ENCODE measurements around the gene CPLANE2.
"Not testable (repeated sequence)": the region's sequence is repeated elsewhere in the genome, so short reads cannot be mapped to it uniquely, and the experiment has no call there.

CPLANE2 gene

DNA sequence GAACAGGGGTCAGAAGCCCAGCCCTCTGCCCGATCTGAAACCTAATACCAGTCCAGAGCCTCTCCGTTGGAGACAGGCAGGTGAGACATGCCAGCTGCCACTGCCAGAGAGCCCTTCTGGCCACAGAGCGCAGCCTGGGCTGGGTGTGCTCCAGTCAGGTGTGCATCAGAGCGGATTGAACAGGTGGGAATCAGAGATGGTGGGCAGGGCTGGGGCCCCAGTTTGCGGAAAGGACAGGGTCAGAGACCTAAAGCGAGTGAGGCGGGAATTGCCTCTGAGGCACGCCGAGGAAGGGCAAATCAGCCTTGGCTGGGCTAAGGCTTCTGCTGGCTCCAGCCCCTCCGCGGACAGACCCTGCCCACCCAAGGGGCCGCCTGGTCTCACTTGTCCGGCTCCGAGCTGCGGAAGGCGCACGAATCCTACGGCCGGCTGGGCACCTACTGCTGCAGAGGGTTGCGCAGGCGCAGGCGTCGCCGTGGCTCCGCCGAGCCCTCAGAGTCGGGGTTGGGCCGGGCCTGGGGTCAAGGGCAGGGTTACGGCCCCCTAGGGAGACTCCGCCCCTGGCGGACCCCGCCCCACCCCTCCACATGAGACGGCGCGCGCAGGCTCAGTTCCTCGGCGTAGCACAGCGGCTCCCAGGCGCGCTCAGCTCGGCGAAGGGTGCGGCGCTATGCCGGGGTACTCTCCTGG, 10.3 kb downstream of the CPLANE2 start:
- DNase-seq: no peak

DNA sequence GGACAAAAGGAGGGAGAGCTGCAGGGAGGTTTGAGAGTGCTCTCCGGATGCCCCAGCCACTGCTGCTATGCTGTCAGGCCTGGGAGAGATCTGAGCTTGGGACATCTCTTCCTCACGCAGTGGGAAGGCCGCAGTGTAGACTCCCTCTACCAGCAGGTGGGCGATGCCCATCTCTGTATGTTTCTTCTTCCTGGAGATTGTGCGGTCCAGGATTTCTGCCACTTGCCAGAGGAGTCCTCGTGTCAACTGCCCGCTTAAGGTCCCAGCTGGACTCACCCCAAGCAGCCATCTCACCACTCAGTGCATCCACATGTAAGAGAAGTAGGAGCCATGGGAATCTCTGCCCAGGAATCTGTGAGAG, 10.9 kb downstream of the CPLANE2 start:
- no peak for DNase-seq

DNA sequence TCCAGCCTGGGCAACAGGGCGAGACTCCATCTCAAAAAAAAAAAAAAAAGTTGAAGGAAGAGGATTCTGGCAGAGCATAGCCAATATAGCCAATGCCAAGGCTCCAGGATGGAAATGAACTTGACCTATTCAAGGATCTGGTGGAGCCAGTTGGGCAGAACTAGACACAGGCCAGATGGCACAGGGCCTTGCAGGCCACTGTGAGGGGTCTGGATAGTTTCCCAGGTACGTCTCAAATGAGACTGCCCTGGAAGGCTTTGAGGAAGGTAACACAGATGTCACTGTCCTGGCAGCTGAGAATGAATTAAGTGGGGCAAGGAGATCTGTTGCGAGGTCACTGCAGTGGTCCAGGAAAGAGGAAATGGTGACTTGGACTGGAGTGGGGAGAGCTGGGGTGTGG, 12.5 kb downstream of the CPLANE2 start:
- no peak for DNase-seq

DNA sequence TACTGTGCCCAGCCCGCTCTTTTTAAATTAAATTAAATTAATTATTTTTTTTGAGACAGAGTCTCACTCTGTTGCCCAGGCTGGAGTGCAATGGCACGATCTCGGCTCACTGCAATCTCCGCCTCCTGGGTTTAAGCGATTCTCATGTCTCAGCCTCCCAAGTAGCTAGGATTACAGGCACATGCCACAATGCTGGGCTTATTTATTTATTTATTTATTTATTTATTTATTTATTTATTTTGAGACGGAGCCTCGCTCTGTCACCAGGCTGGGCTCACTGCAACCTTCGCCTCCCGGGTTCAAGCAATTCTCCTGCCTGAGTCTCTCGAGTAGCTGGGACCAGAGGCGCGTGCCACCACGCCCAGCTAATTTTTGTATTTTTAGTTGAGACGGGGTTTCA, 14.3 kb downstream of the CPLANE2 start:
- DNase-seq: not testable (repeated sequence)

DNA sequence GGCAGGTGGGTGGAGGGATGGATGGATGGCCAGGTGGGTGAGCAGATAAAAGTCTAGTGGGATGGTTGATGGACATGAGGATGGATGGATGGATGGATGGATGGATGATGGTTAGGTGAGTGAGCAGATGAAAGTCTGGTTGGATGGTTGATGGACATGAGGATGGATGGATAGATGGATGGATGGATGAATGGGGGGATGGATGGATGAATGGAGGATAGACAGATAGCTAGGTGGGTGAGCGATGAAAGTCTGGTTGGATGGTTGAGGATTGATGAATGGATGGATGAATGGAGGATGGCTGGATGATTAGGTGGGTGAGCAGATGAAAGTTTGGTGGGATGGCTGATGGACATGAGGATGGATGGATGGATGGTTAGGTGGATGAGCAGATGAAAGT, 15.5 kb downstream of the CPLANE2 start:
- no peak for DNase-seq

DNA sequence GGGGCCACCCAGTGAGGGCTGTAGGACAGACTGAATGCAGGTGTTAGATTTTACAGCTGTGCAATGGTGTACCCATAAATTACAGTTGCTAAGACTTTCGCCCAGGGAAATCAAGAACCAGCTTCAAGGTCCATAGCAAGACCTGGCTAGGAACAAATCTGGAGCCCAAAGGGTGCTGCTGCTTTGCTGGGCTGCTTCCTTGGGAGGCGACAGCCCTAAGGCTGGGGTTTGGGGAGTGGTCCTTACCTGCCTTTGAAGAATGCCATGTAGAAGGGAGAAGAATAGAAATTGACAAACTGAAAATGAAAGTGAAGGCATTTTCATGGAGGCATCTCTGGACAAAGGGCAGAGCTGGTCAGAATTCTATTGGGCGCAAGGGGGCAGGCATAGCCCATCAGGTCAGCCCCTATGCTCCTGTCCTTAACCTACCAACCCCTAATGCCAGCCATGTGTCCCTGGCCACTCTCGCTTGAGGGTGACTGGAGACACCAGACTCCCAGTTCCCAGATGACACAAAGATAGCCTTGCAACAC, 16.9 kb downstream of the CPLANE2 start:
- no peak for DNase-seq

DNA sequence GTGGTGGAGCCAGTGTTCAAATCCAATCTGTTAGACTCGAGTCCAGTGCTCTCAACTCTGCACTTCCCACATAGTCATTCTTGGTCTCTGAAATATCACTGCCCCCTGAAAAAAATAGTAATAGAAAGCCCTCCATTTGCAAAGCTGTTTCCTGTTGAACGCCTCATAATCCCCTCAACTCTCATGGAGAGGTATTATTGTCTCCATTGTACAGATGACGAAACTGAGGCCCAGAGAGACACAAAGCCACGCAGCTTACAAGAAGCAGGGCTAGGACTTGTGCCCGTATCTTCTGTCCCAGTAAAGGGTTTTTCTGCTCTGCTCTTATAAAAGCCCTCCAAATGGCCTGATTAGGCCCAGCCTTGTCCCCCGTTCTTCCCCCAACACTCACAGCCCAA, 18.3 kb downstream of the CPLANE2 start:
- DNase-seq: no peak

DNA sequence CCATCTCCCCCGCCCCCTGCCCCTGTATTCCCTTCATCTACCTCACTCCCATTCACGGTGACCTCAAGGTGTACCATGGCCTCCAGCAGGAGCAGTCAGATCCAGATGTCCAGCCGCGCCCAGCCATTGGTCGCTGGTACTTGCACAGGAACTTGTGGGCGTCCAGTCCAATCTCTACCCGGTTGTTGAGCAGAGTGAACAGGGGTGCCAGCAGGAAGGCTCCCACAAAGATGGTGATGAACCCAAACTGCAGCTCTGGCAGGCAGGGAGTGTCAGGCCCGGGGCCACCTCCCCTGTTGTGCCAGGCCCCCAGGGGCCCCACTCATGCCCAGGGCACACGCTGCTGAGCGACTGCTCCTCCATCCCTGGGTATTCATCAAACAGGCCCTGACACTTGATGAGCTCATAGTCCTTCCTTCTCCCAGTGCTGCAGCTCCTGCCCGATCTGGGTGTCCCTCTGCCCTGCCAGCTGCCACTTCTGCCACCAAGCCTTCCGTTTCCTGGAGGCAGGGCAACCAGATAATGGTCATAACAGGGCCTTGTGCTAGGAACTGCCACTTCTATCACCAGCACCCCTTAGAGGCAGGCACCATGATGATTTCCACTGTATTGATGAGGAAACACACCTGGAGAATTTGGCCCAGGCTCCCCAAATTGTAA, 18.8 kb downstream of the CPLANE2 start:
- no peak for DNase-seq

DNA sequence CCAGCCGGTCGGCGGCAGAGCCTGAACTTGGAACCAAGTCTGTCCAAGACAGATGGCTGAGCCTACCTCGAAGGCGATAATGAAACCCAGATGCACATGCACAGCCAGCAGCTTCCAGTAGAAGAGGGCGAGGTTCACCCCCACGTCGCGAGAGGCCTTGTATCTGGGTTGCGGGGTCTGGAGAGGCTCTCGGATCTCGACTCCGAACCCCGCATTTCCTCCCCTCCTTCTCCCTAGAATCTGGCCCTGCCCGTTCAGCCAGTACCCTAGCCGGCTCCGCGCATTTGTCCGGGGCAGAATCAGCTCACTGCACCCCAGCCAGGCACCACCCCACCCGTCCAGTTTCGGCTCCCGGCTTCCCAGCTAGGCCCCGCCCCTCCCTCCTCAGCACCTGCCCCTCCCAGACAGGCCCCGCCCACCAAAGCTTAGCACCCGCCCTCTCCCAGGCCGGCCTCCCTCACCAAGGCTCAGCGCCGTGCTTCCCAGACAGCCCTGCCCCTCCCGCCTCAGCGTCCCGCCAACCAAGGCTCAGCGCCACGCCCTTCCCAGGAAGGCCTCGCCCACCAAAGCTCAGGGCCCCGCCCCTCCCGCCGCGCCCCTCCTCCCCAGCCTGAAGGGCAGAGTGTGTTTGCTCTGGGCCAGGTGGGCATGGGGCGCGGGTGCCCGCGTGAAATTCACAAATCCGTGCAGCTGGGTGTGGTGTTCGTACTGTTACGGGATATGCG, 19.8 kb downstream of the CPLANE2 start:
- peak; percentile 88 for DNase-seq

DNA sequence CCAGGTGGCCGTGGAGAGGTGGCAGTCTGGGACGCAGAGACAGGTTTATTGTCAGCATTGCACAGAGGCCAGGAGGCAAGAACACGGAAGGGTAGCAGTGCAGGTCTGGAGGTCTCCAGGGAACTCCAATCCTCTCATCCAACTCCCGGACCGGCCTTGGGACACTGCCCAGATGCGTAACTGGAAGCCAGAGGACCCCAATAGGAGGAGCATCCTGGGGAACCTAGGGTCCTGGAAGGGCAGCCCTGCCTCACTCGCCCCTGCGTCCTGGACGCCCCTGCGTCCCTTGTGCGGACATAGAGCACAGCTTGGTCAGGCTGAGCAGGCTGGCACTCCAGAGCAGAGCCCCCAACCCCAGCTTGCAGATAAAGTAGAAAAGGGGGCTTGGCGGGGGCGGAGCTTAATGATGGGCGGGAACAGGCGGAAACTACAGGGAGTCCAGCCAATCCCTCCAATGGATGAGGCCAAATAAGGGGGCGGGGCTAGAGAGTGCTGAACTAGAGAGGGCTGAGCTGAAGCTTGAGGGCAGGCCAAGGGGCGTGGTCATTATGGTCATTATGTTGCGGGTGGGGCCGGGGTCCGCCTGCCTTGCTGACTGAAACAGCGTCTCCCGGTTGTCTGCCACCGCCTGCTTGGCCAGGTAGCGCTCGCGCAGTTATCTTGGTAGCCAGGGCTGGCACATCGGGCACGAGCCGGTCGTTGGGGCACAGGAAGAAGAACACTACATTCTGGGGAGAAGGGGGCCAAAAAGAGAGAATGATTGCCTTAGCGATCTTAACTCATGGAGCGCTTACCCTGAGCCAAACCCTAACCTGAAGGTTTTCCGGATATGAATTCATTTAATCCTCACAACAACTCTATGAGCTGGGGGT, 20.9 kb downstream of the CPLANE2 start:
- DNase-seq: peak; percentile 50

DNA sequence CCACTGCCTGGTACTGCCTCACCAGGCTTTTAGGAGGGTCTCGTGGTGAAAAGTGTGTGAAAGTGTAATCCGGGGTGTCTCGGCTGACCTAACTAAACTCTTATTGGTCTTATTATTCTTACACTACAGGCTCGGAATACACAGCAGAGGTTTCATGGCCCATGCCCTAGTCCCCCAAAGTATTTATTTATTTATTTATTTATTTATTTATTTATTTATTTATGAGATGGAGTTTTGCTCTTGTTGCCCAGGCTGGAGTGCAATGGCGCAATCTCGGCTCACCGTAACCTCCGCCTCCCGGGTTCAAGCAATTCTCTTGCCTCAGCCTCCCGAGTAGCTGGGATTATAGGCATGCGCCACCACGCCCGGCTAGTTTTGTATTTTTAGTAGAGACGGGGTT, 21.7 kb downstream of the CPLANE2 start:
- not testable (repeated sequence) for DNase-seq

DNA sequence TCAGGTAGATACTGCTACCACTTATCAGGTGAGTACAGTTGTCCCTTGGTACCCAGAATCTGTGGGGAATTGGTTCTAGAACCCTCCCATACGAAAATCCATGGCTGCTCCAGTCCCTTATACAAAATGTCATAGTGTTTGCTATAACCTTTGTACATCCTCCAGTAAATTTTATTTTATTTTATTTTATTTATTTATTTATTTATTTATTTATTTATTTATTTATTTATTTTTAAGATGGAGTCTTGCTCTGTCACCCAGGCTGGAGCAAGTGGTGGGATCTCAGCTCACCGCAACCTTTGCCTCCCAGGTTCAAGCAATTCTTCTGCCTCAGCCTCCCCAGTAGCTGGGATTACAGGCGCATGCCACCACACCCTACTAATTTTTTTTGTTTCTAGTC, 23.4 kb downstream of the CPLANE2 start:
- not testable (repeated sequence) for DNase-seq

DNA sequence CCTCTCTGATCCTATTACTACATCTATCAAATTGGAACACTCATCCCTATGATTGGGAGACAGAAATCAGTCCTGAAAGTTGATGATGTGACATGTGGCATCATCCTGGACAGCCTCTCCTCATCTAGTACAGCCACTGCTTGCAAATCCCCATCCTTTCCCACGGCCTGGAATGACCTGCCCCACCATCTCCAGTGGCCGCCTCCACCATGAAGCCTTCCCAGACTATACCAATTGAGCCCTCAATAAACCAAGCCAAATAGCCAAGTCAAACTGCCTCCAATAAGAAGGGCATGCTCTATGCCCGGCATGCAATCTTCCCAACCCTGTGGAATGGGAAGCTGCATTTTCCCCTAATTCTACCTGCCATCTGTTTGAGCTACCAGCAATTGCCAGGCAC, 24.0 kb downstream of the CPLANE2 start:
- DNase-seq: no peak

DNA sequence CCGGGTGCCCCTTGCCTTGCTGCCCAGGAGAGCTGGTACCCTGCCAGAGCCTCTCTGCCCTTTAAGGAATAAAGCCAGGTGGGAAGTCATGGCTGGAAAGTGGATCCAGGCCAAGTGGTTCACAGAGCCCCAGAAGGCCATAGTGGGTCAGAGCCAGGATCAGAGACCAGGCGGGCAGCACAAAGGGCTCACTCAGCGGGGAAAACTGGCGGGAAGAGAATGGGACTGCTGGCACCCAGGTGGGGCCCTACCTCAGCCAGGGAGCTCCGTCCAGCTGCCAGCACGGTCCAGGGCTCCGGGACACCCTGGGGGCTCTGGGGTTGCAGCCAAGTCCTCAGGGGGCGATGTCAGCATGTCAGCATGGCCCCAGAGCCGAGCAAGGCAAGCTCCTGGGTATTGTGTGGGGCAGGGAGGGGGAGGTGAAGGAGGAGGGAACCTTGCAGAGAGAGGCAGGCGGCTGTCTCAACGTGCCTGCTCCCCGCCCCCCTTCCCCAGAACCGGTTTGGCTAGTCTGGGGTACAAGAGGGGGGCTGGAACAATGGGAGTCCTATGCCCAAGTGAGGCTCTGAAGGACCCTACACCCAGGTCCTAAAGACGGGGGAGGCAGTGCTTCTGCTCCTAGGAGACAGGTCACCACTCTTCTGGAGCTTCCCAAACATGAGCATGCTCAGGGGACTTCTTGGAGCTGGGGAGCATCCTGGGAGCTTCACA, 24.6 kb downstream of the CPLANE2 start, which contains the start of gene ARHGEF19:
TSS of gene ARHGEF19 (minus strand) at position 402 of the 711 bp plus-strand sequence. CDS start 3,598 bp downstream, outside the sequence.
- no peak for DNase-seq

DNA sequence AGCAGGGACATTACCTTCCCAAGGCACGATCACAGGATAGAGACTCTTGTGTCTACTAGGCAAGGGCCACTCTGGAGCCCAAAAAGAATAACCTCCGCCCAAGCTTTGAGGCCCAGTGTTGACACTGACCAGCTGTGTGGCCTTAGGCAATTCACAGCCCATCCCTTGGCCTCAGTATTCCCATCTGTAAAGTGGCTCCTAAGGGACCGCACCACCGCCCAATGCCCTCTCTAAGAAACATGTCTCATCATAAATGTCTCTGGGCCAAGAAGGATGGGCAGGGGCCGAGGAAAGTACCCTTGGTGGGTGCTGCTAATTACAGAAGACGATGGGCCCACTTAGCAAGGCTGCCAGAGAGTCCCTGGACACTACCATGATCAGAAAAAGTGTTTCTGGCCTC, 25.2 kb downstream of the CPLANE2 start:
- DNase-seq: no peak

DNA sequence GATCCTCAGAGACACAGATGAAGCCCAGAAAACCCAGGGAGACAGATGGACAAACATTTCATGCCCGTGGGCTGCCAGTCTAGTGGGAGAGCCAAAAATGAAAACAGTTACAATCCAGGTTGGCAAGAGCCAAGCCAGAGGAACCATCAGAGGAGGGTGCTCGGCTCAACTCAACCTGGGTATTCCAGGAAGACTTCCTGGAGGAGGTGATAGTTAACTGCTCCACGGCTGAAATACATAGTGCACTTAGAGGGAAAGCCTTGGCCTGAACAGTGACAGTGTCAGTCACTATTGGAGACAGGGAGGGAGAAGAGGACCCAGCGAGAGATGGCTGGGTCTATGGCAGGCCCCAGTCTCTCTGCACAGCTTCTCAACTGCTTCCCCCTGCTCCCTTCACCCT, 26.4 kb downstream of the CPLANE2 start:
- DNase-seq: no peak

DNA sequence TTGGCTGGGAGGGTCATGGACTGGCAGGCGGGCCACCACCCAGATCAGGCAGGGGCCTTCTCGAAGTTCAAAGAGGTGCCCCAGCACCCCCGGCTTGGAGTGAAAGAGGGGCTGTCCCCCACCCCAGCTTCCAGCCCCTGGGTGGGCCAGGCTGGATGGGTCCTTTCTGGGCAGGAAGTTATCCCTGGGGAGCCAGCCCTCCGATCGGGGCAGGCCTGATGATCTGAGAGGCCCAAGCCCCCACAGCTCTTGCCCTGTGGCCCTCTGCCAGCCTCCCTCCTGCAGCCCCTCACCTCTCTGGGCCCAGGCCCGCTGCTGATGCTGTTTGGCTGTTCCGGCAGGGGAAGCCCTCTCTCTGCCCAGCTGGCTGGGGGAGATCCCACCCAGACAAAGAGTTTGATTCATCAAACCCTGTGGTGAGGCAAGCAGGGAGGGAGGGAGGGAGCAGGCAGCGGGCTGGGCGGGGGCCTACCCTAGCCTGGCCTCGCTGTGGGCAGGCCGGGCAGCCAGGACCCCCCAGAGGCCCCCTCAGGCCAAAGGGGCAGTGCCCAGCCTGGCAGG, 27.1 kb downstream of the CPLANE2 start:
- no peak for DNase-seq

DNA sequence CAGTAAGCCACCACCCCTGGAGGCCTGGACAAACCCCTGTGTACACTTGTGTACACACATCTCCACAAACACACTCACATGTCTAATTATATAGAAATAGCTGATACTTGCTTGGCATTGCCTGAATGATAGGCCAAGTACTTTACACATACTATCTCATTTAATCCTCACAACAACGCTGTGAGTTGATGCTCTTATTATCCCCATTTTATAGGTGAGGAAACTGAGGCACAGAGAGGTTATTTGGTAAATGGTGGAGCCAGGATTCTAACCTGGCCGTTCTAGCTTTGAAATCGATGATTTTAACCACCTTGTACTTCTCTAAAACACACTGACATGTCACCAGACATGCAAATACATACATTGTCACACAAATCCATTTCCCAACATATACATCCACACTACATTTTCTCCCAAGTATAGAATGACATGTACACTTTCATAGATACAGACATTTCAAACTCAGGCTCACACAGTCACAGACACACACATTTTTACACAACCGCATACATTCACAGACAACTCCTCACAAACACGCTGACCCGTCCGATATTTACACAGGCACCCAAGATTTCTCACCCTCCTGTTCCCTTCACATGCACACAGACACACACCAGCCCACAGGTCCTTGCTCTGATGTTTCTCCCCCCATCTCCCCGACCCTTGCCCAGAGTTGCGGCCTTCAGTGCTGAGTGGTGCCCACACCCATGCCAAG, 27.7 kb downstream of the CPLANE2 start:
- no peak for DNase-seq

DNA sequence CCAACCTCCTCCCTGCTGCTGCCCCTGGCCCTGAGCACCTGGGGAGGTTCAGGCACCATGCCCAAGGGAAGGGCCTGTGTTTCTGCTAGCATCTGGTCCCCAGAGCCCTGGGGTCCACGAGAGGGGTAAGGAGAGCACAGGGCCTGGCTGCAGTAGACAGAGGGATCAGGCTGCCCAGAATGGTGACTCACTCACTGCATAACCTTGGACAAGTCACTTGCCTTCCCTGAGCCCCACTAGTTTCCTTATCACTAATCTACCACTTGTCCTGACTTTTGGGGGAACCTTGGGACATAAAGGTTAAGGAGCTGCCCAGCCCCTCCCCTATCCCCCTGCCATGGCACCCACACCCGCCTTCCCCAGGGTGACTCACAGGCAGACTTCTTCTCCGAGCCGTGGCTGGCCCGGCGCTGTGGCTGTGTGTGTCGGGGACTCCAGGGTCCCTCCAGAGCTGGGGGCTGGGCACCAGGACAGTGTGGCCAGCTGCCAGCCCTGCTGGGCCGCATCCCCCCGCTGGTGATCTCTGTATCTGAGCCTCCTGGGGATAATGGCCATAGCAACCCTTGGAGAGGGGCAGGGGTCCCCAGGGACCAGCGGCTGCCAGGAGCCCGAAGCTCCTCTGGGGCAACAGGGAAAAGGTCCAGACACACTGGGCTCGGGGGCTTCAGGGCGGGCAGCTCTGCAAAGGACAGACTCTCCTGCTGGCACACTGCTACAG, 28.6 kb downstream of the CPLANE2 start:
- DNase-seq: no peak
